Mesodermal cell (in vitro differentiated cells): ENCODE measurements around the gene PCDHGB3.
"Not testable (repeated sequence)": the region's sequence is repeated elsewhere in the genome, so short reads cannot be mapped to it uniquely, and the experiment has no call there.

ENCODE experiments used
- H3K27ac ChIP-seq: 2 replicates; pipeline ENCODE4 v1.7.0; 2013; ENCODE audit warnings: mild to moderate bottlenecking, low read depth, low read length, moderate library complexity; ENCODE audit not compliant: severe bottlenecking
- H3K36me3 ChIP-seq: 2 replicates; pipeline ENCODE4 v1.7.1; 2013; ENCODE audit warnings: mild to moderate bottlenecking, low read length, moderate library complexity; ENCODE audit not compliant: control insufficient read depth, insufficient read depth
- H3K4me1 ChIP-seq: one replicate; pipeline ENCODE4 v1.7.1; 2013; ENCODE audit warnings: mild to moderate bottlenecking, low read length; ENCODE audit not compliant: insufficient read depth, control insufficient read depth, poor library complexity, severe bottlenecking
- H3K4me3 ChIP-seq: 2 replicates; pipeline ENCODE4 v1.7.0; 2013; ENCODE audit warnings: low read length, control low read depth, mild to moderate bottlenecking; ENCODE audit not compliant: insufficient read depth, poor library complexity, severe bottlenecking; ENCODE audit errors: extremely low read depth
- H3K9me3 ChIP-seq: 2 replicates; pipeline ENCODE4 v1.7.1; 2013; ENCODE audit warnings: mild to moderate bottlenecking, low read length, moderate library complexity; ENCODE audit not compliant: control insufficient read depth
- WGBS, 2 experiments: methylation state at CpG; one replicate each; pipeline ENCODE4 v1.1.5; 2013; ENCODE audit warnings: missing lambda C conversion rate in 2 of 2; ENCODE audit not compliant: insufficient coverage in 2 of 2; 5-methylcytosine and 5-hydroxymethylcytosine counted together

PCDHGB3 gene

DNA sequence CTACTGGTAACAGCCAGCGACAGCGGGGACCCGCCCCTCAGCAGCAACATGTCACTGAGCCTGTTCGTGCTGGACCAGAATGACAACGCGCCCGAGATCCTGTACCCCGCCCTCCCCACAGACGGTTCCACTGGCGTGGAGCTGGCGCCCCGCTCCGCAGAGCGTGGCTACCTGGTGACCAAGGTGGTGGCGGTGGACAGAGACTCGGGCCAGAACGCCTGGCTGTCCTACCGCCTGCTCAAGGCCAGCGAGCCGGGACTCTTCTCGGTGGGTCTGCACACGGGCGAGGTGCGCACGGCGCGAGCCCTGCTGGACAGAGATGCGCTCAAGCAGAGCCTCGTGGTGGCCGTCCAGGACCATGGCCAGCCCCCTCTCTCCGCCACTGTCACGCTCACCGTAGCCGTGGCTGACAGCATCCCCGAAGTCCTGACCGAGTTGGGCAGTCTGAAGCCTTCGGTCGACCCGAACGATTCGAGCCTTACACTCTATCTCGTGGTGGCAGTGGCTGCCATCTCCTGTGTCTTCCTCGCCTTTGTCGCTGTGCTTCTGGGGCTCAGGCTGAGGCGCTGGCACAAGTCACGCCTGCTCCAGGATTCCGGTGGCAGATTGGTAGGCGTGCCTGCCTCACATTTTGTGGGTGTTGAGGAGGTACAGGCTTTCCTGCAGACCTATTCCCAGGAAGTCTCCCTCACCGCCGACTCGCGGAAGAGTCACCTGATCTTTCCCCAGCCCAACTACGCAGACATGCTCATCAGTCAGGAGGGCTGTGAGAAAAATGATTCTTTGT lies 24.6 kb downstream of the PCDHGB3 start:
- H3K36me3 ChIP-seq, result peaks cover 15% of the 10 kb centered on the region

DNA sequence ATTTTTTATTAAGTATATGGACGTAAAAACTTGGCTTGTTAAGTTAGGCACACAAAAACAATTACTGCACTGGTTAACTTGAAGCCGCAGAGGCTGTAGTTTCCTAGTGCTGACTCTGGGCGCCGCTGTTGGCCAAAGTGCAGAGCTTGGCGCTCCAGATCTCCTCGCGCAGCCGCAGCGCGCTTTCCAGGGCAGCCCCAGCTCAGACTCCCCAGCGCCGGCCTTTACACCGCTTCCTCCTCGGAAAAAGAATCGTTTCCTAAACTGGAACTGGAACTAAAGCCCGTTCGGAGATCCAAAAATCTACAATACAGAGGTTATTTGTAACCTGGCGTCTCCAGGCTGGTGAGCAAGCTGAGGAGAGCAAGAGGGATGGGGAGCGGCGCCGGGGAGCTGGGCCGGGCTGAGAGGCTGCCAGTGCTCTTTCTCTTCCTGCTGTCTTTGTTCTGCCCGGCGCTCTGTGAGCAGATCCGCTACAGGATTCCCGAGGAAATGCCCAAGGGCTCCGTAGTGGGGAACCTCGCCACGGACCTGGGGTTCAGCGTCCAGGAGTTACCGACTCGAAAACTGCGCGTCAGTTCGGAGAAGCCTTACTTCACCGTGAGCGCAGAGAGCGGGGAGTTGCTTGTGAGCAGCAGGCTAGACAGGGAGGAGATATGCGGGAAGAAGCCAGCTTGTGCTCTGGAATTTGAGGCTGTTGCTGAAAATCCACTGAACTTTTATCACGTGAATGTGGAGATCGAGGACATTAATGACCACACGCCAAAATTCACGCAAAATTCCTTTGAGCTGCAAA lies 27.9 kb downstream of the PCDHGB3 start, which contains the start of gene PCDHGB5:
TSS of gene PCDHGB5 (plus strand) at position 192 of the 796 bp plus-strand sequence. CDS start at position 373, 181 bp downstream.
- Histone ChIP-seq H3K36me3 (peaks cover 12% of the 10 kb centered on the region), H3K9me3 (peaks cover 48% of the 10 kb centered on the region)
- not testable (repeated sequence) for H3K27ac ChIP-seq, H3K4me3 ChIP-seq, H3K4me1 ChIP-seq
- 85 to 92% methylated on average over 14 of the region's 43 CpGs for WGBS, 2 experiments

More for the DNA sequence above, 24.6 kb downstream of the PCDHGB3 start:
- WGBS, 2 experiments, result 93 to 96% methylated on average over 18 to 35 of the region's 53 CpGs
- H3K9me3 ChIP-seq, result peaks cover 63% of the 10 kb centered on the region
- H3K4me1 ChIP-seq, H3K27ac ChIP-seq, H3K4me3 ChIP-seq: not testable (repeated sequence)

DNA sequence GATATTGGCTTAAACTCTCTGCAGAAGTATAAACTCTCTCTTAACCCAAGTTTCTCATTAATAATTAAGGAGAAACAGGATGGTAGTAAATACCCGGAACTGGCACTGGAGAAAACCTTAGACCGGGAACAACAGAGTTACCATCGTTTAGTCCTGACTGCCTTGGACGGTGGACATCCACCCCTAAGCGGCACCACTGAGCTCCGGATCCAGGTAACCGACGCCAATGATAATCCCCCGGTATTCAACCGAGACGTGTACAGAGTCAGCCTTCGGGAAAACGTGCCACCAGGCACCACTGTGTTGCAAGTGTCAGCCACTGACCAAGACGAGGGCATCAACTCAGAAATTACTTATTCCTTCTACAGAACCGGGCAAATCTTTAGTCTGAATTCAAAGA lies 28.6 kb downstream of the PCDHGB3 start:
- Histone ChIP-seq H3K4me3 (no peak overlapping the region), H3K27ac (no peak overlapping the region), H3K4me1 (no peaks in the 10 kb centered on the region), H3K36me3 (peaks cover 6% of the 10 kb centered on the region), H3K9me3 (peaks cover 47% of the 10 kb centered on the region)
- WGBS, 2 experiments, result 91 to 96% methylated on average over 14 of the region's 15 CpGs

DNA sequence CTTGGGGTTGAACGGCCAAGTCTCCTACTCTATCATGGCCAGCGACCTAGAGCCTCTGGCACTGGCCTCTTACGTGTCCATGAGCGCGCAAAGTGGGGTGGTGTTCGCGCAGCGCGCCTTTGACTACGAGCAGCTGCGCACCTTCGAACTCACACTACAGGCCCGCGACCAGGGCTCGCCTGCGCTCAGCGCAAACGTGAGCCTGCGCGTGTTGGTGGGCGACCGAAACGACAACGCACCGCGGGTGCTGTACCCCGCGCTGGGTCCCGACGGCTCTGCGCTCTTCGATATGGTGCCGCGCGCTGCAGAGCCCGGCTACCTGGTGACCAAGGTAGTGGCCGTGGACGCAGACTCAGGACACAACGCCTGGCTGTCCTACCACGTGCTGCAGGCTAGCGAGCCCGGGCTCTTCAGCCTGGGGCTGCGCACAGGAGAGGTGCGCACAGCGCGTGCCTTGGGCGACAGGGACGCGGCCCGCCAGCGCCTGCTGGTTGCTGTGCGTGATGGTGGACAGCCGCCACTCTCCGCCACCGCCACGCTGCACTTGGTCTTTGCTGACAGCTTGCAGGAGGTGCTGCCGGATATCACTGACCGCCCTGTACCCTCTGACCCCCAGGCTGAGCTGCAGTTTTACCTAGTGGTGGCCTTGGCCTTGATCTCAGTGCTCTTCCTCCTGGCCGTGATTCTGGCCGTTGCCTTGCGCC lies 29.7 kb downstream of the PCDHGB3 start:
- no peaks in the 10 kb centered on the region for H3K4me1 ChIP-seq
- H3K4me3 ChIP-seq, result no peak overlapping the region
- no peak overlapping the region for H3K27ac ChIP-seq
- H3K9me3 ChIP-seq, result peaks cover 40% of the 10 kb centered on the region
- H3K36me3 ChIP-seq, result peaks cover 5% of the 10 kb centered on the region
- WGBS, 2 experiments, result 96 to 97% methylated on average over 57 to 61 of the region's 61 CpGs

DNA sequence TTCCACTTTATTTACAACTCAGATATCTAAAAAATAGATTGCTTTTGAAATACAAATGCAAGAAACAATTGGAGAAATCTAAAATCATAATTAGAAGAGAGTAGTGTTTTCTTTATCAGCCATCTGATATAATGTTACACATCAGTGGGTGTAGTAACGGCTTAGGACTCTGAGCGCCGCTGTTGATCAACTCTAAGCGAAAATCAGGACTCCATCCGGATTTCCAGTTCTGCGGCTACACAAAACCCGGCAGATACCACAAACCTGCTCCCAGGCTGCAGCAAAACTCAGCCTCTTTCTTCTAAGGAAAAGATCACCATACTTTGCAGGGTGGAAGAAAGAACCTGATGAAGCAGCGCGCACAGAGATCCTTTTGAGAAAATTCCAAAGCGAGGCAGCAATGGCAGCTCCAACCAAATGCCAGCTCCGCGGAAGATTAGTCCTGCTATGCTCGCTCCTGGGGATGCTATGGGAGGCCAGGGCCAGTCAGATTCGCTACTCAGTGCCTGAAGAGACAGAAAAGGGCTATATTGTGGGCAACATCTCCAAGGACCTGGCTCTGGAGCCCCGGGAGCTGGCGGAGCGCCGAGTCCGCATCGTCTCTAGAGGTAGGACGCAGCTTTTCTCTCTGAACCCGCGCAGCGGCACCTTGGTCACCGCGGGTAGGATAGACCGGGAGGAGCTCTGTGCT lies 32.7 kb downstream of the PCDHGB3 start, which contains the start of gene PCDHGA9:
TSS of gene PCDHGA9 (plus strand) at position 226 of the 691 bp plus-strand sequence. CDS start at position 401, 175 bp downstream.
- Histone ChIP-seq H3K9me3 (peaks cover 28% of the 10 kb centered on the region), H3K4me1 (no peaks in the 10 kb centered on the region), H3K36me3 (peaks cover 5% of the 10 kb centered on the region), H3K27ac (no peak within 1 kb of the TSS), H3K4me3 (no peak within 1 kb of the TSS)
- WGBS, 2 experiments, result 93 to 97% methylated on average over 26 to 27 of the region's 27 CpGs

DNA sequence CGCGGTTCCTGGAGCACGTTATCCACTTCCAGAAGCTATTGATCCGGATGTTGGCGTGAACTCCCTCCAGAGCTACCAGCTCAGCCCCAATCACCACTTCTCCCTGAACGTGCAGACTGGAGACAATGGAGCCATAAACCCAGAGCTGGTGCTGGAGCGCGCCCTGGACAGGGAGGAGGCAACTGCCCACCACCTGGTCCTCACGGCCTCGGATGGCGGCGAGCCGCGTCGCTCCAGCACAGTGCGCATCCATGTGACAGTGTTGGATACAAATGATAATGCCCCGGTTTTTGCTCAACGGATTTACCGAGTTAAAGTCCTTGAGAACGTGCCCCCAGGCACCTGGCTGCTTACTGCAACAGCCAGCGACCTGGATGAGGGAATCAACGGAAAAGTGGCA lies 33.3 kb downstream of the PCDHGB3 start:
- Histone ChIP-seq H3K27ac (no peak overlapping the region), H3K4me1 (no peaks in the 10 kb centered on the region), H3K9me3 (peaks cover 28% of the 10 kb centered on the region), H3K36me3 (peaks cover 5% of the 10 kb centered on the region), H3K4me3 (no peak overlapping the region)
- WGBS, 2 experiments, result 98% methylated on average over 18 to 20 of the region's 22 CpGs

DNA sequence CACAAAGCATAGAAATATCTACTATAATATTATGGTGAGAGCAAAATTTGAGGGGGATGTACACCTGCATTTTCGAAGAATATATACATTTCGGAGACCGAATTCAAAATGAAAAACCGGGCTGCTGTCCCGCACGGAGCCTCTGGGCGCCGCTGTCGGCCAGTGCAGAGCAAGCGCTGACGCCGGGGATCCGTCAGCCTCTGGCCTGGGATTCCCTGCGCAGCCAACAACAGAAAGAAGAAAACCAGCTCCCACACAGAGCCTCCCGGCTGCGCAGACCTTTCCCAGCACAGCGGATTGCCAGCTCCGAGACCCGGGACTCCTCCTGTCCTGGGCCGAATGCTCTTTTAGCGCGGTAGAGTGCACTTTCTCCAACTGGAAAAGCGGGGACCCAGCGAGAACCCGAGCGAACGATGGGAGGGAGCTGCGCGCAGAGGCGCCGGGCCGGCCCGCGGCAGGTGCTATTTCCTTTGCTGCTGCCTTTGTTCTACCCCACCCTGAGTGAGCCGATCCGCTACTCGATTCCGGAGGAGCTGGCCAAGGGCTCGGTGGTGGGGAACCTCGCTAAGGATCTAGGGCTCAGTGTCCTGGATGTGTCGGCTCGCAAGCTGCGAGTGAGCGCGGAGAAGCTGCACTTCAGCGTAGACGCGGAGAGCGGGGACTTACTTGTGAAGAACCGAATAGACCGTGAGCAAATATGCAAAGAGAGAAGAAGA lies 37.9 kb downstream of the PCDHGB3 start, which contains the start of gene PCDHGB6:
TSS of gene PCDHGB6 (plus strand) at position 232 of the 716 bp plus-strand sequence. CDS start at position 414, 182 bp downstream.
- H3K9me3 ChIP-seq, result peaks cover 25% of the 10 kb centered on the region
- peaks cover 13% of the 10 kb centered on the region for H3K36me3 ChIP-seq
- peak within 1 kb of the TSS; percentile 72 for H3K27ac ChIP-seq
- not testable (repeated sequence) for H3K4me1 ChIP-seq
- peak within 1 kb of the TSS; percentile 47 for H3K4me3 ChIP-seq
- 27 to 37% methylated on average over 32 to 34 of the region's 51 CpGs for WGBS, 2 experiments

DNA sequence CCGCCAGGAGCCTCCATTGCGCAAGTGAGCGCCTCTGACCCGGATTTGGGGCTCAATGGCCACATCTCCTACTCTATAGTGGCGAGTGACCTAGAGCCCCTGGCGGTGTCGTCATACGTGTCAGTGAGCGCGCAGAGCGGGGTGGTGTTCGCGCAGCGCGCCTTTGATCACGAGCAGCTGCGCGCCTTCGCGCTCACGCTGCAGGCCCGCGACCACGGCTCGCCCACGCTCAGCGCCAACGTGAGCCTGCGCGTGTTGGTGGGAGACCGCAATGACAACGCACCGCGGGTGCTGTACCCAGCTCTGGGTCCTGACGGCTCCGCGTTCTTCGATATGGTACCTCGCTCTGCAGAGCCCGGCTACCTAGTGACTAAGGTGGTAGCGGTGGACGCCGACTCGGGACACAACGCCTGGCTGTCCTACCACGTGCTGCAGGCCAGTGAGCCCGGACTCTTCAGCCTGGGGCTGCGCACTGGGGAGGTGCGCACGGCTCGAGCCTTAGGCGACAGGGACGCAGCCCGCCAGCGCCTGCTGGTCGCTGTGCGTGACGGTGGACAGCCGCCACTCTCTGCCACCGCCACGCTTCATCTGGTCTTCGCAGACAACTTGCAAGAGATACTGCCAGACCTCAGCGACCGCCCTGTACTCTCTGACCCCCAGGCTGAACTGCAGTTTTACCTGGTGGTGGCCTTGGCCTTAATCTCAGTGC lies 39.7 kb downstream of the PCDHGB3 start:
- Histone ChIP-seq H3K4me3 (no peak overlapping the region), H3K4me1 (no peaks in the 10 kb centered on the region), H3K9me3 (peaks cover 37% of the 10 kb centered on the region), H3K27ac (no peak overlapping the region), H3K36me3 (peaks cover 31% of the 10 kb centered on the region)
- 96 to 98% methylated on average over 61 to 64 of the region's 64 CpGs for WGBS, 2 experiments

DNA sequence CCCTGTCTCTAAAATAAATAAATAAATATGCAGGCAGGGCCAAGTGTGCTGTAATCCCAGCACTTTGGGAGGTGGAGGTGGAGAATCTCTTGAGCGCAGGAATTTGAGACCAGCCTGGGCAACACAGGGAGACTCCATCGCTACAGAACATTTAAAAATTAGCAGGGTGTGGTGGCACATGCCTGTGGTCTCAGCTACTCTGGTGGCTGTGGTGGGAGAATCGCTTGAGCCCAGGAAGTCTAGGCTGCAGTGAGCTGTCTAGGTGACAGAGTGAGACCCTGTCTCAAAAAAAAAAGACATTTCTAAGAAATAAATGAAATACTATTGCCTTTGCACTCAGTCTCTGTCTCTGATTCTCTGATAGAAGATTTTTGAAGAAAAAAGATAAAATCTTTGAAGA lies 41.5 kb downstream of the PCDHGB3 start:
- Histone ChIP-seq H3K27ac (no peak overlapping the region), H3K36me3 (peaks cover 36% of the 10 kb centered on the region), H3K4me1 (no peaks in the 10 kb centered on the region), H3K9me3 (peaks cover 41% of the 10 kb centered on the region), H3K4me3 (peak overlapping the region; percentile 20)
- 93 to 95% methylated on average over 2 of the region's 3 CpGs for WGBS, 2 experiments
